Measurements from ENCODE around the gene TMEM169. TPM values are rescaled to one million over a fixed set of nuclear protein-coding genes. Genes with fewer than 3 reads are reported as not detected.

Gene TMEM169
- total and polyA plus RNA-seq, 9 of the 15 experiments (the other 6 are each of a cell fraction or from before 2014, with no cell fraction given), result 0.01 to 0.09 (median 0.04) TPM; not detected in 5

DNA sequence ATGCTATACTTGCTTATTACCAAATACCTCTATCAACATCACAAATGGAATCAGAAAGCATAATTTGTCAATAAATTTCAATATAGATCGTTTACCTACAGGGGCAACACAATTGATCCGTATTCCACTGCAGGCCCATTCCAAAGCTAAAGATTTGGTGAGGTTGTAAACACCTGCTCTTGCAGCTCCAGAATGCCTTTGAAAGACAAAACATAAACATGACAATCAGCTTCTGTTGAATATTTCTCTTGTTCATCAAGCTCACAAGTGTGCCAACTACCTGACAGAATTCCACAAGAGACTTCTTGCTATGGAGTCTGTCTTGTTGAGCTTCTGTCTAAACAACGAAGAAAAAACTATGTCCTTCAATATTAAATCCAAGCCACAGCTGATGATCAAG lies 30.4 kb upstream of the TMEM169 start:
- no peak for TF ChIP-seq SRSF1 (IDR thresholded peaks at IDR 0.05; ENCODE audit: low read depth, low read length)
- no peak for TF ChIP-seq SMARCE1 (IDR thresholded peaks at IDR 0.05)
- TF ChIP-seq SMARCA5 (IDR thresholded peaks at IDR 0.05), result no peak
- no peak for TF ChIP-seq ZNF449 (CRISPR knock-in tag; IDR thresholded peaks at IDR 0.05)
- TF ChIP-seq NR2C1 (IDR thresholded peaks at IDR 0.05), result no peak
- no peak for TF ChIP-seq NR2C1 (tag; IDR thresholded peaks at IDR 0.05)
- no peak for TF ChIP-seq RBM15 (IDR thresholded peaks at IDR 0.05; ENCODE audit: insufficient read depth, low read length)
- no peak for TF ChIP-seq ZNF140 (CRISPR knock-in tag; IDR thresholded peaks at IDR 0.05)
- TF ChIP-seq, protein P1, sequence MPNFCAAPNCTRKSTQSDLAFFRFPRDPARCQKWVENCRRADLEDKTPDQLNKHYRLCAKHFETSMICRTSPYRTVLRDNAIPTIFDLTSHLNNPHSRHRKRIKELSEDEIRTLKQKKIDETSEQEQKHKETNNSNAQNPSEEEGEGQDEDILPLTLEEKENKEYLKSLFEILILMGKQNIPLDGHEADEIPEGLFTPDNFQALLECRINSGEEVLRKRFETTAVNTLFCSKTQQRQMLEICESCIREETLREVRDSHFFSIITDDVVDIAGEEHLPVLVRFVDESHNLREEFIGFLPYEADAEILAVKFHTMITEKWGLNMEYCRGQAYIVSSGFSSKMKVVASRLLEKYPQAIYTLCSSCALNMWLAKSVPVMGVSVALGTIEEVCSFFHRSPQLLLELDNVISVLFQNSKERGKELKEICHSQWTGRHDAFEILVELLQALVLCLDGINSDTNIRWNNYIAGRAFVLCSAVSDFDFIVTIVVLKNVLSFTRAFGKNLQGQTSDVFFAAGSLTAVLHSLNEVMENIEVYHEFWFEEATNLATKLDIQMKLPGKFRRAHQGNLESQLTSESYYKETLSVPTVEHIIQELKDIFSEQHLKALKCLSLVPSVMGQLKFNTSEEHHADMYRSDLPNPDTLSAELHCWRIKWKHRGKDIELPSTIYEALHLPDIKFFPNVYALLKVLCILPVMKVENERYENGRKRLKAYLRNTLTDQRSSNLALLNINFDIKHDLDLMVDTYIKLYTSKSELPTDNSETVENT (CRISPR knock-in tag; IDR thresholded peaks at IDR 0.05), result no peak
- TF ChIP-seq ARID1B (IDR thresholded peaks at IDR 0.05), result no peak
- no peak for TF ChIP-seq E2F1 (CRISPR knock-in tag; IDR thresholded peaks at IDR 0.05)
- TF ChIP-seq ZNF408 (CRISPR knock-in tag; IDR thresholded peaks at IDR 0.05; ENCODE audit: low read depth), result no peak
- no peak for TF ChIP-seq DDX20 (tag; IDR thresholded peaks at IDR 0.05; ENCODE audit: low read depth)
- no peak for TF ChIP-seq DACH1 (IDR thresholded peaks at IDR 0.05; ENCODE audit: partially characterized antibody)
- TF ChIP-seq E2F5 (CRISPR knock-in tag; IDR thresholded peaks at IDR 0.05), result no peak
- TF ChIP-seq HES1 (IDR thresholded peaks at IDR 0.05; ENCODE audit: low read depth), result no peak
- Histone ChIP-seq H2AFZ (ENCODE audit: low read depth, low read length) (no peak overlapping the region), H3K4me1 (replicated peaks in 1 of 2; ENCODE audit: control insufficient read depth in 2 of 2, insufficient read depth in 2 of 2, low read length in 2 of 2) (no peaks in the 10 kb centered on the region), H3K36me3 (ENCODE audit: control insufficient read depth, insufficient read depth, low read length) (no peaks in the 10 kb centered on the region), H3K4me2 (ENCODE audit: insufficient read depth, low read length) (no peak overlapping the region), H3K27me3 (ENCODE audit: control insufficient read depth in 2 of 2, insufficient read depth in 2 of 2, low read length in 2 of 2) (no peaks in the 10 kb centered on the region), H3K9me1 (ENCODE audit: control insufficient read depth, insufficient read depth, low read length) (no peaks in the 10 kb centered on the region), H3K9ac (ENCODE audit: insufficient read depth in 1 of 2, low read depth in 2 of 2, low read length in 2 of 2) (no peak overlapping the region), H3K27ac (ENCODE audit: extremely low read depth, low read depth, low read length) (no peak overlapping the region), H3K79me2 (ENCODE audit: control insufficient read depth, insufficient read depth, low read length) (no peaks in the 10 kb centered on the region), H3K9me3 (replicated peaks; ENCODE audit: control insufficient read depth, insufficient read depth, low read depth, low read length) (no peaks in the 10 kb centered on the region), H3K4me3 (no peak overlapping the region), H4K20me1 (replicated peaks; ENCODE audit: control insufficient read depth, insufficient read depth, low read length) (no peaks in the 10 kb centered on the region)
- in situ Hi-C loops (cut with MboI) (no loop called here), intact Hi-C loops (cut with micrococcal nuclease) (no loop called here)
- FAIRE-seq (no peak), ATAC-seq (no peak), DNase-seq (ENCODE audit: extremely low read depth in 1 of 4, low spot score in 3 of 4) (no peak)
- POLR2A ChIA-PET, result no interaction called here
- CTCF ChIA-PET (ENCODE audit: low intra/inter-chr PET ratio), result no interaction called here
- 52% methylated on average over 3 of the region's 3 CpGs for WGBS (ENCODE audit: insufficient coverage, low coverage, missing lambda C conversion rate)
- BruUV-seq (replicated peaks), result no TSS peak

Measured in K562 (cell line).